NCI-H748 treated with DMSO at 0.1 percent for 48 hours (cell line): Measurements from ENCODE around the gene CDK5RAP1.
"Not testable (repeated sequence)": the region's sequence is repeated elsewhere in the genome, so short reads cannot be mapped to it uniquely, and the experiment has no call there.

Experiments used
- DNase-seq: peaks from one replicate; lab custom pipeline; 2025; lab: John Stamatoyannopoulos, UW

Gene CDK5RAP1

GRCh38 chr20:33419140-33419974 is 18.0 kb upstream of the CDK5RAP1 start:
- DNase-seq, result no peak

DNA sequence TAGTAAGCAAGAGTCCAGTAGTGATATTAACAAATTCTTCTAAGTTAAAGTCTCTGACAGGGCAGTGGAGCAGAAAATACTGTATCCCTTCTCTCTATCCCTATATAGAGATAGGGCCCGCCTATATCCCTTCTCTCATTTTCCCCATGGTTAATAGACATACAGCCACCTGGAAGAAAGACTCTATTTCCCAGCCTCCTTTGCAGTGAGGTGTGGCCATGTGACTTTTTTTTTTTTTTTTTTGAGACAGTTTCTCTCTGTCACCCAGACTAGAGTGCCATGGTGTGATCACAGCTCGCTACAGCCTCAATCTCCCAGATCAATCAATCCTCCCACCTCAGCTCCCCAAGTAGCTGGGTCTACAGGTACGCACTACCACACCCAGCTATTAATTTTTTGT is 16.7 kb upstream of the CDK5RAP1 start:
- DNase-seq, result no peak

DNA sequence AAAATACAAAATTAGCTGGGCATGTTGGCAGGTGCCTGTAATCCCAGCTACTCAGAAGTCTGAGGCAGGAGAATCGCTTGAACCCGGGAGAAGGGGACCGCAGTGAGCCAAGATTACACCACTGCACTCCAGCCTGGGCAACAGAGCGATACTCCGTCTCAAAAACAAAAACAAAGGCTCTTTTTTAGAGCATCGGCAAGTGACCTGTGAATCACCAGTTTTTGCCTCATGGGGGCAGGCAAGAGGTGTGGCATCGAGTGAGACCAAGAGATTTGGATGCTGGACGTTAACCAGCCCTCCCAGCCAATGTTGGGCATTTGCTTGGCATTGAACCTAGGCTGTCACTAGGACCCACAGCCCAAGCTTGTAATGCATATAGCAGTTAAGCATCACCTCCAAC is 14.6 kb upstream of the CDK5RAP1 start:
- peak; percentile 3 for DNase-seq

DNA sequence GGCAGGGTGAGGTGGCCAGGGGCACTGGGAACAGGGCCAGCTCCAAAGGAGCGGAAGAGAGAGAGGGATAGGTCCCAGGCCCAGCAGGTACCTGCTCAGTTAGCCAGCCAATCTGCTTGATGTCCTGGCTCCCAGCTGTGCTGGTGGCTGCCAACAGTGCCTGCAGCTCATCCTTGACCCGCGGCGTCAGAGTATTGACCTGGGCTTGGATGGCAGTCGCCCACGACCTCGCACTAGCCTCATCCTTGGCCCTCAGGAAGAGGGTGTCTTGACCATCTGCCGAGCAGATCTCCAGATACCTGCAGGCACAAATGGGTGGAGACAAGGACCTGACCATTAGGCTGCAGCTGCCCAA is 11.1 kb upstream of the CDK5RAP1 start:
- DNase-seq, result no peak

- DNase-seq, result no peak
These were observed 10.6 kb upstream of the CDK5RAP1 start for GRCh38 chr20:33411711-33412483.

GRCh38 chr20:33411242-33411641 is 9.9 kb upstream of the CDK5RAP1 start:
- DNase-seq, result no peak

DNA sequence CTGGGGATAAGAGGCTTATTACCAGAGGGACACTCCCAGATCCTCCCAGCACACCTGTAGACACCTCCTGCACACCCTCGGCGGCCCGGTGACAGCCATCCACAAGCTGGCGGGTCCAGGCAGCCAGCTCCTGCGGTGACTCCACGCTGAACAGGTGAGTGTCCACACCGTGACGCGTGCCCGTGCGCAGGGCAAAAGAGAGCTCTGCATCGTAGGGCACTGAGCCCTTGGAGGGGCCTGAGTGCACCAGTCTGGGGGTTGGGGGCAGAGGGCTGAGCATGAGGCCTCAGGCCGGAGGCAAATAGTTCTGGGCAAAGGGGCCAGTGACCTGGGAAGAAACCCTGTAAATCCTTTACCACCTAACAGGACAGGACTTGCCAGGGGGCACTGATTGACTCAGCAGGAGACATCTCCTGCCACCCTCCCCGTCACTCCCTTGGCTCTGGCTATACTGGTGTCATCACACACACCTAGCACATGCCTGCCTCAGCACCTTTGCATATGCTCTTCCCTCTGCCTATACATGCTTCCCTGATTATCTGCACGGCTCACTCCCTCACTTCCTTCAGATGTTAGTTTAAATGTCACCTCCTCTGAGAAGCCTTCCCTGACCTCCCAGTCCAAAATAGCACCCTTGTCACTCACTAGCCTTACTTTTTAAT is 8.9 kb upstream of the CDK5RAP1 start:
- no peak for DNase-seq

GRCh38 chr20:33408716-33409654 is 7.7 kb upstream of the CDK5RAP1 start:
- no peak for DNase-seq

- DNase-seq, result no peak
These were observed 7.0 kb upstream of the CDK5RAP1 start for GRCh38 chr20:33408313-33408712.

DNA sequence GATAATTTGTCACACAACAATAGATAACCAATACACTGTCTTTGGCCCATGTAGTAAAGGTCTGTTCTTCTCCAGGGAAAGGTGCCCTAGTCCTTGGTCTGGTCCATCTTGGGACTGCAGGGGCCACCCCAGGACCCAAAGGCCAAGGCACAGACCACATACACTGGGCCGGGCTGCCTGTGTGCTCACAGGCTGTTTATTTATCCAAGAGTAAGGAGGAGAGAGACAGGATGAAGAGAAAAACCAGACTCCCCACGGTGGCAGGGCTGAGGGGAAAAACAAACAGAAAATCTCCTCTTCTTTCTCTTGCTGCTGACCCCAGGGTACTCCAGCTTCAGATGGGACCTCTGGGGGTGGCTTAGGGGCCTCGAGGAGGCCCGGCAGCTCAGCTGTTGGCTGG is 6.5 kb upstream of the CDK5RAP1 start:
- DNase-seq, result no peak

- no peak for DNase-seq
These were observed 5.9 kb upstream of the CDK5RAP1 start for GRCh38 chr20:33407251-33407650.

DNA sequence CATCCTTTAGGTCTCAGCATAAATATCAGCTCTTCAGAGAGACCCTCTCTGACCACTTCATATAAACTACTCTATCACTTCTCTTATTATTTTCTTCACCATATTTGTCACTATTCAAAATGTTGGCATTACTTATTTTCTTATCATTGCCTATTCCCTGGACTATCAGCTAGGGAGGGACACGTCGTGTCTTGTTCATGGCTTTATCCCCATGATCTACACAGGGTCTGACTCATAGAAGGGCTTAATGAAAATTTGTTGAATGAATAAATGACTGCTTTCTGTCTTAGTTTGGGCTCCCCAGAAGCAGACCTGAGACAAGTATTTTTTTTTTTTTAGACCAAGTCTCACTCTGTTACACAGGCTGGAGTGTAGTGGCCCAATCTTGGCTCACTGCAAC is 3.0 kb upstream of the CDK5RAP1 start:
- DNase-seq, result no peak

GRCh38 chr20:33401921-33402369 is 626 bp upstream of the CDK5RAP1 start:
- DNase-seq, result no peak

- DNase-seq, result peak; percentile 4
These were observed 521 bp downstream of the CDK5RAP1 start for GRCh38 chr20:33400812-33401183.

GRCh38 chr20:33399924-33400323 is 1.4 kb downstream of the CDK5RAP1 start:
- no peak for DNase-seq

- DNase-seq, result no peak
These were observed 6.6 kb downstream of the CDK5RAP1 start for GRCh38 chr20:33394718-33395117.

- DNase-seq, result no peak
These were observed 7.7 kb downstream of the CDK5RAP1 start for GRCh38 chr20:33393609-33394008.

DNA sequence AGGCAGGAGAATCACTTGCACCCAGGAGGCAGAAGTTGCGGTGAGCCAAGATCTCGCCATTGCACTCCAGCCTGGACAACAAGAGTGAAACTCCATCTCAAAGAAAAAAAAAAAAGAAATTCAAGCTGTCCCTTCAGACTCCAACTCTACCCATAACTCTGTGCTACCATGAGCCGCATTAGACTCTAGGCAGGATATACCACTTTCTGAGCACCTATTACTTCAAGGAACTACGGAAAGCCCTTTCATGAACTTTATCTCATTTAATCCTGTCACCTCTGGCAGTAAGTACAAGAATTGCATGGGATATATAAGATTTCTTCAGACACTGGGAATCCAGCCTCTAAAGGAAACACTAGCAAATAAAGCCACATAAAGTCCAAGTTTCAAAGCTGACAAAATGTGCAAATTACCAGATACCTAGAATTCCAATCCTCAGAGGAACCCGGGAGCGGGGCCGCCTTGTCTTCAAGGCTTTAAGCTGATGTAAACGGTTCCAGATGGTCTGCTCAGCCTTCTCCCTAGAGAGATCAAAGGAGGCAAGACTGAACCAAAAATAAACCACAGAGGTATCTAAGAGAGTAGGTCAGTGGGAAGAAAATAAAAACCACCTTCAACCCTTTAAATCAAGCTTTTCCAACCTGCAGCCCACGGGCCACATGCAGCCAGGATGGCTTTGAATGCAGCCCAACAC is 9.4 kb downstream of the CDK5RAP1 start:
- no peak for DNase-seq

GRCh38 chr20:33389326-33389725 is 12.0 kb downstream of the CDK5RAP1 start:
- DNase-seq, result not testable (repeated sequence)

DNA sequence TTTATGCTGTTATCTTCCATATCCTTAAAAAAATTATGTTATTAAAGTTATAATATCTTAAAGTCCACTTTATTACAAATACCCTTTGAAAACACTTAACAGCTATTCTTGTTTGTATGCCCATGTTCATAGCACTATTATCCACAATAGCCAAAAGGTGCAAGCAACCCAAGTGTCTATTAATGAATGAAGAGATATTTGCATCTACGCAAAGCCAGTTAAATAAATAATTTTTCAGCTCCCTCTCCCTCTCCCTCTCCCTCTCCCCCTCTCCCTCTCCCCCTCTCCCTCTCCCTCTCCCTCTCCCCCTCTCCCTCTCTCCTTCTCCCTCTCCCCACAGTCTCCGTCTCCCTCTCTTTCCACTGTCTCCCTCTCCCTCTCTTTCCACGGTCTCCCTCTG is 13.1 kb downstream of the CDK5RAP1 start:
- no peak for DNase-seq

GRCh38 chr20:33387177-33387576 is 14.1 kb downstream of the CDK5RAP1 start:
- DNase-seq, result no peak
